Measurements from ENCODE around the gene CROT. TPM values are rescaled to one million over a fixed set of nuclear protein-coding genes. Genes with fewer than 3 reads are reported as not detected.

CROT gene
- total and polyA plus RNA-seq, 2 donors from 2014 or later, result 17.0 to 23.2 TPM

- H3K27me3 ChIP-seq (ENCODE audit: control insufficient read depth, insufficient read depth, low read length), result no peaks in the 10 kb centered on the region
- no peak overlapping the region for H3K9ac ChIP-seq (ENCODE audit: low read length in 3 of 3)
- no peak overlapping the region for H3K4me3 ChIP-seq (ENCODE audit: low read length in 3 of 3)
- no peak overlapping the region for H3K27ac ChIP-seq (ENCODE audit: low read depth in 2 of 2, low read length in 2 of 2)
- peaks cover 0 to 3% (median 0%) of the 10 kb centered on the region in 3 donors for H3K4me1 ChIP-seq (ENCODE audit: control insufficient read depth in 2 of 3, insufficient read depth in 2 of 3, low read depth in 1 of 3, low read length in 3 of 3)
- no peak for DNase-seq
- TF ChIP-seq CTCF (IDR thresholded peaks at IDR 0.05; ENCODE audit: borderline replicate concordance, extremely low read depth, insufficient read depth), result no peak
- intact Hi-C loops (cut with DNase I), result no loop called here
- peaks cover 0 to 36% (median 18%) of the 10 kb centered on the region in 3 donors for H3K9me3 ChIP-seq (ENCODE audit: control insufficient read depth in 2 of 3, insufficient read depth in 1 of 3, low read length in 3 of 3)
- FAIRE-seq, result no peak
- no peaks in the 10 kb centered on the region for H3K36me3 ChIP-seq (ENCODE audit: control insufficient read depth in 2 of 3, insufficient read depth in 3 of 3, low read length in 3 of 3)
These were observed 15.1 kb upstream of the CROT start for GRCh38 chr7:87330316-87330715.

- FAIRE-seq (no peak), DNase-seq (no peak)
- no peak for TF ChIP-seq CTCF (IDR thresholded peaks at IDR 0.05; ENCODE audit: borderline replicate concordance, extremely low read depth, insufficient read depth)
- no peaks in the 10 kb centered on the region for H3K36me3 ChIP-seq (ENCODE audit: control insufficient read depth in 2 of 3, insufficient read depth in 3 of 3, low read length in 3 of 3)
- H3K9ac ChIP-seq (ENCODE audit: low read length in 3 of 3), result no peak overlapping the region
- peaks cover 0 to 36% (median 18%) of the 10 kb centered on the region in 3 donors for H3K9me3 ChIP-seq (ENCODE audit: control insufficient read depth in 2 of 3, insufficient read depth in 1 of 3, low read length in 3 of 3)
- H3K4me3 ChIP-seq (ENCODE audit: low read length in 3 of 3), result no peak overlapping the region
- H3K27ac ChIP-seq (ENCODE audit: low read depth in 2 of 2, low read length in 2 of 2), result no peak overlapping the region
- intact Hi-C loops (cut with DNase I), result no loop called here
- no peaks in the 10 kb centered on the region for H3K27me3 ChIP-seq (ENCODE audit: control insufficient read depth, insufficient read depth, low read length)
- H3K4me1 ChIP-seq (ENCODE audit: control insufficient read depth in 2 of 3, insufficient read depth in 2 of 3, low read depth in 1 of 3, low read length in 3 of 3), result peaks cover 0 to 3% (median 0%) of the 10 kb centered on the region in 3 donors
These were observed 14.5 kb upstream of the CROT start for GRCh38 chr7:87330942-87331341.

- Histone ChIP-seq H3K27me3 (ENCODE audit: control insufficient read depth, insufficient read depth, low read length) (no peaks in the 10 kb centered on the region), H3K9ac (ENCODE audit: low read length in 3 of 3) (no peak overlapping the region), H3K9me3 (ENCODE audit: control insufficient read depth in 2 of 3, insufficient read depth in 1 of 3, low read length in 3 of 3) (peaks cover 0 to 28% (median 18%) of the 10 kb centered on the region in 3 donors), H3K4me1 (ENCODE audit: control insufficient read depth in 2 of 3, insufficient read depth in 2 of 3, low read depth in 1 of 3, low read length in 3 of 3) (peaks cover 0 to 3% (median 0%) of the 10 kb centered on the region in 3 donors), H3K36me3 (ENCODE audit: control insufficient read depth in 2 of 3, insufficient read depth in 3 of 3, low read length in 3 of 3) (no peaks in the 10 kb centered on the region), H3K27ac (ENCODE audit: low read depth in 2 of 2, low read length in 2 of 2) (no peak overlapping the region), H3K4me3 (ENCODE audit: low read length in 3 of 3) (no peak overlapping the region)
- DNase-seq (no peak), FAIRE-seq (no peak)
- intact Hi-C loops (cut with DNase I), result no loop called here
- no peak for TF ChIP-seq CTCF (IDR thresholded peaks at IDR 0.05; ENCODE audit: borderline replicate concordance, extremely low read depth, insufficient read depth)
These were observed 13.7 kb upstream of the CROT start for GRCh38 chr7:87331687-87332252.

- intact Hi-C loops (cut with DNase I), result no loop called here
These were observed 13.1 kb upstream of the CROT start for GRCh38 chr7:87332321-87332720.

More at GRCh38 chr7:87332321-87332720, 13.1 kb upstream of the CROT start:
- Histone ChIP-seq H3K4me3 (ENCODE audit: low read length in 3 of 3) (no peak overlapping the region), H3K9me3 (ENCODE audit: control insufficient read depth in 2 of 3, insufficient read depth in 1 of 3, low read length in 3 of 3) (peaks cover 0 to 22% (median 15%) of the 10 kb centered on the region in 3 donors), H3K36me3 (ENCODE audit: control insufficient read depth in 2 of 3, insufficient read depth in 3 of 3, low read length in 3 of 3) (no peaks in the 10 kb centered on the region), H3K27me3 (ENCODE audit: control insufficient read depth, insufficient read depth, low read length) (no peaks in the 10 kb centered on the region), H3K27ac (ENCODE audit: low read depth in 2 of 2, low read length in 2 of 2) (no peak overlapping the region), H3K9ac (ENCODE audit: low read length in 3 of 3) (no peak overlapping the region), H3K4me1 (ENCODE audit: control insufficient read depth in 2 of 3, insufficient read depth in 2 of 3, low read depth in 1 of 3, low read length in 3 of 3) (peaks cover 0 to 3% (median 0%) of the 10 kb centered on the region in 3 donors)
- TF ChIP-seq CTCF (IDR thresholded peaks at IDR 0.05; ENCODE audit: borderline replicate concordance, extremely low read depth, insufficient read depth), result no peak
- FAIRE-seq, result no peak
- no peak for DNase-seq

Data from kidney (tissue), 14 donors.